GM12865 (cell line): ENCODE results near the gene VAMP8.
A peak's percentile ranks its signal among the peaks of the same experiment; 100 is the strongest.
"Not testable (repeated sequence)": the region's sequence is repeated elsewhere in the genome, so short reads cannot be mapped to it uniquely, and the experiment has no call there.

Experiments used
- DNase-seq: peaks from one replicate; pipeline ENCODE4 v3.0.0; 2010; ENCODE audit warnings: low read depth
- H3K4me3 ChIP-seq: 2 replicates; pipeline ENCODE4 v1.5.1; 2011; ENCODE audit warnings: mild to moderate bottlenecking, low read depth, low read length, control low read depth
- CTCF ChIP-seq: IDR thresholded peaks from 2 replicates; pipeline ENCODE4 v1.5.1; 2011; ENCODE audit warnings: low read length, control low read depth, low read depth, inconsistent platforms; ENCODE audit not compliant: insufficient read depth; ENCODE audit errors: missing control alignments

The VAMP8 gene

GRCh38 chr2:85611705-85612587 lies 34.6 kb downstream of the VAMP8 start, which contains the start of gene C2orf68:
TSS of gene C2orf68 (minus strand) at chr2:85612066. CDS start at chr2:85611984, 82 bp downstream.
- peak within 1 kb of the TSS; percentile 90 for H3K4me3 ChIP-seq
- no peak for TF ChIP-seq CTCF
- peak; percentile 94 for DNase-seq

- no peak overlapping the region for H3K4me3 ChIP-seq
- DNase-seq: no peak
- TF ChIP-seq CTCF: no peak
These were observed 36.5 kb downstream of the VAMP8 start for GRCh38 chr2:85613717-85614515.

- DNase-seq, H3K4me3 ChIP-seq: not testable (repeated sequence)
These were observed 37.4 kb downstream of the VAMP8 start for GRCh38 chr2:85614757-85615156.

- no peak for DNase-seq
- no peak for TF ChIP-seq CTCF
- H3K4me3 ChIP-seq: peak overlapping the region; percentile 85; the same call in 1 of the 2 replicates
These were observed 38.0 kb downstream of the VAMP8 start for GRCh38 chr2:85615413-85615728.

GRCh38 chr2:85617723-85618122 lies 40.3 kb downstream of the VAMP8 start:
- DNase-seq, H3K4me3 ChIP-seq: not testable (repeated sequence)

- no peak for TF ChIP-seq CTCF
- no peak for DNase-seq
- no peak overlapping the region for H3K4me3 ChIP-seq
These were observed 42.2 kb downstream of the VAMP8 start for GRCh38 chr2:85619617-85620016.

GRCh38 chr2:85621338-85621737 lies 44.0 kb downstream of the VAMP8 start:
- no peak for DNase-seq
- TF ChIP-seq CTCF: no peak
- no peak overlapping the region for H3K4me3 ChIP-seq

- no peak overlapping the region for H3K4me3 ChIP-seq
- no peak for TF ChIP-seq CTCF
- DNase-seq: no peak
These were observed 46.6 kb downstream of the VAMP8 start for GRCh38 chr2:85623991-85624390.
